ENCODE data around the gene LASP1NB.

DNA sequence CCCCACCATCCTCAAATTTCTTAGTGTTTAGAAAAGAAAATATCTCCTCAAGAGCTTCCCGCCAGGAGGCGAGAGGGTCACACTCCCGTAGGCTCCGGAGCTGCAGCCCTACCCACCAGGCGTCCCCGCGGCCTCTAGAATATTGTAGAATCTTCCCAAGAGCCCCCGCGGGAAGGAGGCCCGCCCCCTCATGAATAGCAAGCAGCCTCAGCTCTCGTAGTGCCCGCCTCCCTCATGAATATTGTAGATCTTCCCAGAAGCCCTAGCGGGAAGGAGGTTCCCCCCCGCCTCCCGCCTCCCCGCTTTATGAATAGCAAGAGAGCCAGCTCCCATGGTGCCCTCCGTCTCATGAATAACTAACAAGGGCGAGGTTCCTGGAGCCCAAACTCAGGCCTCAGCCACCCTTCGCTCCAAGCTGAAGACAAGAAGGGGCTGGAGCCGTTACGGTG lies 41.9 kb downstream of the LASP1NB start, which contains the start of gene FBXO47:
- no peak for TF ChIP-seq EZH2 (IDR thresholded peaks at IDR 0.05; ENCODE audit: borderline replicate concordance, insufficient read depth, low read depth, low read length, poor library complexity, severe bottlenecking)
- TF ChIP-seq, protein P1, sequence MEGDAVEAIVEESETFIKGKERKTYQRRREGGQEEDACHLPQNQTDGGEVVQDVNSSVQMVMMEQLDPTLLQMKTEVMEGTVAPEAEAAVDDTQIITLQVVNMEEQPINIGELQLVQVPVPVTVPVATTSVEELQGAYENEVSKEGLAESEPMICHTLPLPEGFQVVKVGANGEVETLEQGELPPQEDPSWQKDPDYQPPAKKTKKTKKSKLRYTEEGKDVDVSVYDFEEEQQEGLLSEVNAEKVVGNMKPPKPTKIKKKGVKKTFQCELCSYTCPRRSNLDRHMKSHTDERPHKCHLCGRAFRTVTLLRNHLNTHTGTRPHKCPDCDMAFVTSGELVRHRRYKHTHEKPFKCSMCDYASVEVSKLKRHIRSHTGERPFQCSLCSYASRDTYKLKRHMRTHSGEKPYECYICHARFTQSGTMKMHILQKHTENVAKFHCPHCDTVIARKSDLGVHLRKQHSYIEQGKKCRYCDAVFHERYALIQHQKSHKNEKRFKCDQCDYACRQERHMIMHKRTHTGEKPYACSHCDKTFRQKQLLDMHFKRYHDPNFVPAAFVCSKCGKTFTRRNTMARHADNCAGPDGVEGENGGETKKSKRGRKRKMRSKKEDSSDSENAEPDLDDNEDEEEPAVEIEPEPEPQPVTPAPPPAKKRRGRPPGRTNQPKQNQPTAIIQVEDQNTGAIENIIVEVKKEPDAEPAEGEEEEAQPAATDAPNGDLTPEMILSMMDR (IDR thresholded peaks at IDR 0.05): no peak
